Stimulated activated CD8-positive, alpha-beta memory T cell treated with anti-CD3 and anti-CD28 coated beads, Interleukin-4, amount 100 ng/mL, for 4 hours (primary cell): ENCODE results near the gene UBL4B.

Source experiments
- DNase-seq, 2 donors: peaks; one replicate each; pipeline ENCODE4 v3.0.0-alpha.2; 2020; ENCODE audit warnings: low read depth in 2 of 2, low spot score in 1 of 2

UBL4B gene

DNA sequence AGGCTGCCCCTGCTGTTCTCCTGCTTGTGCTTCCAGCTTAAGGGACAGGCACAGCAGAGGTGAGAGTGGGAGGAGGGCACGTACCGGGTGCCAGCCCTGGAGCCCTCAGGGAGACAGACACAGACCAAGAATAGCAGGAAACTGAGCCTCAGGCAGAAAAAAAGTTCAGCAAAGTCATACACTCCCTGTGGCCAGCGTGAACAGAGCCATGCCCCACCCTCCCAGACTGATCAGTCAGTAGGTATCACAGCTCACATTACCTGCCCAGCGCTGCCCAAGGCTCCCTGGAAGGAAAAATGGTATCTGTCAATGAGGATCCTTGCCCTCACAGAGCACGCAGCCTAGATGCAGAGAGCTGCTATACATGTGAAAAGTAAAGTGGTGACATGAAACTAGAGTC lies 1.3 kb downstream of the UBL4B start:
- DNase-seq, result no peak

- DNase-seq, result no peak
Observed at GRCh38 chr1:110114173-110114572, 1.9 kb downstream of the UBL4B start.

- no peak for DNase-seq
Observed at GRCh38 chr1:110114784-110115183, 2.5 kb downstream of the UBL4B start.

- DNase-seq, result no peak
Observed at GRCh38 chr1:110118636-110119396, 6.6 kb downstream of the UBL4B start.

DNA sequence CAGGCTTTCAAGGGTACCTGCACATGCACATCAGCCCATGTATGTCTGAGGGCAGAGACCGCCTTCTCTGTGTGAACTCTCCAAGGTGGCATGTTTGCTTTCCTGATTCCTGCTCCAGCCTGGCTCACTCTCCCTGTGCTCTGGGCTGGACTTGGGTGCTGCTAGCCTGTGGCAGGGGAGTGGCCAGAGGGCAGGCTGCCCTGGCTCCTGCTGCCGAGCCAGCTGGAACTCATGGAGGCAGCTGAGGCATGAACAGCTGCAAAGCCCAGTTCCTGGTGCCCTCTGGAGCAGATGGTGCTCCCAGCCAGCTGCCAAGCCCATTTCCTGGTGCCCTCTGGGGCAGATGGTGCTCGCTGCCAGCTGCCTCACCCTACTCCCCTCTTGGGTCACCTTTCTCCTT lies 7.6 kb downstream of the UBL4B start:
- no peak for DNase-seq

GRCh38 chr1:110120960-110121561 lies 8.8 kb downstream of the UBL4B start:
- DNase-seq, result no peak

DNA sequence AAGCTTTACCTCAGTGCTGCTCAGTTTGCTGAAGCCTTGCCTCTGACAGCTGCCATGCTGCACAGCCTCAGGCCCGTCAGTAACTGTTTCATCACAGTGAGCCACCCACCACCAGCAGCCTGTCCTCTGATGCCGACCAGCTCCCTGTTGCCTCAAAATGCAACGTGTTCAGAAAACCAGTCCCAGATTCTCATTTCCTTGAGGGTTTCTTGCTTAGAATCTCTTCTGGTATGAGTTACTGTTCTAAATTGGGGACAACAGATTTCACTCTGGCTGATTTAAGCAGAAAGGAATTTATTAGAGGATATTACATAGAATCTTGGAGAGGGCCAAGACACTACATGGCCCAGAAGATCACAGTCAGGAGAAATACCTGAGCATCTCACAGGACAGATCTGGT lies 11.0 kb downstream of the UBL4B start:
- no peak for DNase-seq

GRCh38 chr1:110125810-110126209 lies 13.6 kb downstream of the UBL4B start:
- DNase-seq, result no peak

DNA sequence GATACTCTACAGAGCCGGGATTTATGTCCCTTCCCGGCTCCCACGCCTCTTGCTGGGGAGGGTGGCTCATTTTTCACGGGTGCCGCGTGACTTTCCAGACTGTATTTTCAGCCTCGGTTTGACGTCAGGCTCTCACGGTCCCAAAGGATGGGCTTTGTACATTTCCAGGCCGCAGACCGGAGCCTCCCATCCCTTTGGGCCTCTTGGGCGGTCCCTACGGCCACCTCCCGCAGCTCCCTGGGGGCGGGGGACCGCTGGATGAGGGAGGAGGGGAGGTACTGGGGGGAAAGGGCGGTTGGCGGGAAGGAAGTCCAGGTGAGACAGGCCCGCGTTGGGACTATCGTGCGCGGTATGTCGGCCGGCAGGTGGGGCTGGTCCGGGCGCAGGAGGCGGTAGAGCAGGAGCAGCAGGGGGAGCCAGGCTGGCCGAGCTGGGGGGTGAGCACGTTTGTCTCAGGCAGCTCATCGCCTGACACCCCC lies 17.9 kb downstream of the UBL4B start:
- no peak for DNase-seq

DNA sequence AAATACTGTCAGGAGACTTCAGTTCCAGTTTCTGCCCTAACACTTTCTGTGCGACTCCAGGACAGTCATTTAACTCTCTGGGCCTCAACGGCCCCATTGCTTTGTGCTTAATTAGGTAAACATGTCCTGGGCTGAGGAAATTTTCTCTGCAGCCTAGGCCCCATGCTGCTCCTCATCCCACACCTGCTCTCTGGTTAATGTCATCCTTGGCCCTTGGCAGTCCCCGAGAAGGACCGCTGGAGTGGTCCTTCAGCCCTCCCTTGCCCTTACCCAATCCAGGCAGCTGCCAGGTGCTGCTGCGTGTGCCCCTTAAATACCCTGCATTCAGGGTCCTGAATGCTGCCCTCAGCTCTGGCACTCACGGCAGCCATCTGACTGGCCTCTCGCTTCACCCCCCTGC lies 18.7 kb downstream of the UBL4B start:
- no peak for DNase-seq

- no peak for DNase-seq
Observed at GRCh38 chr1:110132682-110133081, 20.4 kb downstream of the UBL4B start.

DNA sequence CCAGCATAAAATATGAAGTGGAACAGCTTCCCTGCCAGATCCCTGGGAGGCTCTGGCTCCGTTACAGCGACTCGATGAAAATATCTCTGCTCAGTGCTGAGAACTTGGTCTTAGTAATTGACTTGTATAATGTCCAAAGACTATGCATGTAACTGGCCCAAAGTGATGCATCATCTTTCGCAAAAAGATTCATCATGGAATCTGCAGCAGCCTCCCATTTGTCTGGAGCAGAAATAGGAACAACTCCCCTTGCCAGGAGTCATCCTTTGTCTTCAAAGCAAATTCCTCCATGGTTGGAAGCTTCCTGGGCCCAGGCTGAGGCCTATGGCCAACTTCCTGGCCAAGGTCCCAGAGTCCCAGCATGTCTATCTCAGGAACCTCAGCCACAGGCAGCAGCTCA lies 21.2 kb downstream of the UBL4B start:
- DNase-seq, result no peak

DNA sequence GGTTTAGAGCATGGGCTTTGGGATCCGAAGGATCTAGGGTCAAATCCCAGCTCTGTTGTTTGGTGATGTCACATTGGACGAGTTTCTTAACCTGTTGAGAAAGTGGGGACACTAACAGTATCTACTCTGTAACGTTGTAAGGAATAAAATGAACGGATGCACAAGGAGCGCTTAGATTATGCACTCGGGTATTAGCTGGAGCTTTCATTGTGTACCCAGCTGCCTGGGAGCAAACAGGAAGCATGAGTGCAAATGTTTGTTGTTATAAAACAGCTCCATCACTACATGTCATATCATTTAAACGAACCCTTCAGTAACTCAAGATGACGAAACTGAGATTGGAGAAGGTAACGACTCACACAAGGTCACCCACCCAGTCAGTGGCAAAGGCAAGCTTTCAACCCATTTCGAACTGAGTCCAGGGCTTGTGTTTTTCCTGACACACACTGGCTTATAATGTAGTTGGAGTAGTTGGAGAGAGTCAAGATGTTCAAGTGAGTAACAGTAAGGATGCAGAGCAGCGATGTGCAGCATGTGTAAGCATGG lies 21.9 kb downstream of the UBL4B start:
- no peak for DNase-seq

GRCh38 chr1:110135246-110135645 lies 23.0 kb downstream of the UBL4B start:
- no peak for DNase-seq

DNA sequence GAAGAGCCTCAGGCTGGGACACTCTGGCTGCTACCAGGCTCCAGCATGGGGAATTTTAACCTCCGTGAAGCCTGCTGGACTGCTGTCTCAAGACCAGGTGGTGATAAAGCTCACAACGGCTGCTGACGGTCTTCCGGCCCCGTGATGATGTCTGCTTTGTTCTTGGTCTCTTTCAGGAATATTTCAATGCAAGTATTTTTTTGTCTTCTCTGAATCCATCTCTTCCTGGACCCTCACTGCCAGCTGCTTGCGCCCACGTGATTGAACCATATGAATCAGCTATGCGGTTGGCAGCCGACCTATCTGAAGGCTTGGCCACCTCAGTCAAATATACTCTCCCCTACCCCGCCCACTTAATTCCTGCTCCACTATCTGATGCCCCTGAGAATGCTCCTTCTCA lies 23.4 kb downstream of the UBL4B start:
- no peak for DNase-seq

GRCh38 chr1:110136911-110137310 lies 24.7 kb downstream of the UBL4B start:
- DNase-seq, result no peak

GRCh38 chr1:110138956-110139355 lies 26.7 kb downstream of the UBL4B start:
- no peak for DNase-seq

GRCh38 chr1:110144366-110144765 lies 32.1 kb downstream of the UBL4B start:
- no peak for DNase-seq

DNA sequence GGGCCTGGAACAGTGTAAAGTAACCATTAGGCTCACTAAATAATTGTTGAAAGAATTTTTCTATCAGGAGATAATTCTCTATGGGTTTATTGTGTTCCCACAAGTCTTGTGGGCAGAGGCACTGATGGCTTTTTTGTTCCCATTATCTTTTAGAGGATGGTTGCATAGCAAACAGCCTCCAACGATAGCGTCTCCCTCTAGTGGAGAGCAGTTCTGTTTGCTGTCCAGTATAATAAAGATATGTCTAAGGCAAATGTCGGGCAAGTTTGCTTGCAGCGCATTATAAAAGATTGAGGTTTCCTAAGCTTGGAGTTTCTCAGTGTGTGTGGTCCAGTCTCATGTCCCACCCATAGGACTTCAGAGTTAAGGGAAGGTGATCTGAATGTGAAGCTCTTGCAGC lies 36.7 kb downstream of the UBL4B start:
- DNase-seq, result no peak

GRCh38 chr1:110150330-110151174 lies 38.3 kb downstream of the UBL4B start, which contains the start of gene SLC6A17:
Gene SLC6A17 (plus strand): TSS chr1:110150494. CDS start chr1:110166930, 16,436 bp downstream.
- DNase-seq, result no peak

DNA sequence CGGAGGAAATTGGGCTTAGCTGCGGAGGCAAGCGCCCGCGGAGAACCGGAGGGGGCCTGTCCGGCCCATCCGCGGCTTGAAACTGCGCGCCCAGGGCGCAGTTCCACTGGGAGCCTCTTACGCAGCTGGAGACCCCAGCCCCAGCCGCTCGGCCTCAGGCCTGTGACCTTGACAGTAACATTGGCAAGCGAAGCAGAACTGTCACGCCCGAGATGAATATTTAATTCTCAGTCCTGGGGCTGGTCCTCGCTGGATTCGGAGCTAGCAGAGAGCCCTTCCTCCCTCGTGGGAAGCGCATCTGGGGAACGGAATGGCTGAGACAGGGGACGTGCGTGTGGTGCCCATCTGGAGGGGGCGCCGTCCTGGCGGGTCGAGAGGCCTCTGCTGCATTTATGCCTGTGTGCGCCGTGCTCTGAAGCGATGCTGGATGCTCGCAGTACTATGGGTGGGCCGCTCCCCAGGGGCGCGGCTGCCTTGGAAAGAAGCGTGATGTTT lies 39.0 kb downstream of the UBL4B start:
- DNase-seq, result no peak
